ENCODE measurements around the gene RASSF3.

GRCh38 chr12:64582114-64582513 lies 28.2 kb upstream of the RASSF3 start:
- no peak for TF ChIP-seq CTCF (IDR thresholded peaks at IDR 0.05 in 4 of 5, conservative IDR thresholded peaks at IDR 0.05 in 1 of 5)
- no peak for TF ChIP-seq POLR2A (IDR thresholded peaks at IDR 0.05)
